ENCODE measurements around the gene MCFD2.

DNA sequence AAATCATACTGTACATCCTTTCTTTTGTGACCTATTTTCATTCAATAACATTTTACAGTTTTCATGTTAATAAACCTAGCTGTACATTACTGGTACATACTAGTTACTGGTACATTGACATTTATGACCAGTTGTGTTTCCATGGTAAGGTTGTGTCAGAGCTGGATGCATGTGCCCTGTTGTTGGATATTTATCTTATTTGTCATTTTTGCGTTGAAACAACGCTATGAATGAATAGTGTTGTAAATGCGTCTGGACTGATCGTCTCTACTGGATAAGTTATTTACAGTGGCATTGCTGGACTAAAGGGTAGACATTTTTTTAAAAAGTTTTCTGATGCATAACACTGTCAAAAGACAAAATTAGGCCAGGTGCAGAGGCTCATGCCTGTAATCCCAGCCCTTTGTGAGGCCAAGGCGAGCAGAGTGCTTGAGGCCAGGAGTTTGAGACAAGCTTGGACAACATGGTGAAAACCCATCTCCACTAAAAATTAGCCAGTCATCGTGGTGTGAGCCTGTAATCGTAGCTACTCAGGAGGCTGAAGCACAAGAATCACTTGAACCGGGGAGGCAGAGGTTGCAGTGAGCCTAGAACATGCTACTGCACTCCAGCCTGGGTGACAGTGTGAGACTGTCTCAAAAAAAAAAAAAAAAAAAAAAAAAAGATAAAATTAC lies 40.2 kb downstream of the MCFD2 start:
- TF ChIP-seq POLR2A (IDR thresholded peaks at IDR 0.05; ENCODE audit: low read length): no peak
- TF ChIP-seq GATA1 (IDR thresholded peaks at IDR 0.05; ENCODE audit: low read depth, low read length): no peak
